GM20000 (cell line): ENCODE measurements around the gene ARFGEF2.
A peak's percentile ranks its signal among the peaks of the same experiment; 100 is the strongest.

Experiments
- DNase-seq: peaks from one replicate; pipeline ENCODE4 v3.0.0; 2012; ENCODE audit warnings: low spot score
- TF ChIP-seq, protein P1 (sequence below): IDR thresholded peaks from 2 replicates; pipeline ENCODE4 v1.5.1; 2012; ENCODE audit warnings: mild to moderate bottlenecking, control low read depth; ENCODE audit errors: extremely low read depth, missing control alignments

Gene ARFGEF2

DNA sequence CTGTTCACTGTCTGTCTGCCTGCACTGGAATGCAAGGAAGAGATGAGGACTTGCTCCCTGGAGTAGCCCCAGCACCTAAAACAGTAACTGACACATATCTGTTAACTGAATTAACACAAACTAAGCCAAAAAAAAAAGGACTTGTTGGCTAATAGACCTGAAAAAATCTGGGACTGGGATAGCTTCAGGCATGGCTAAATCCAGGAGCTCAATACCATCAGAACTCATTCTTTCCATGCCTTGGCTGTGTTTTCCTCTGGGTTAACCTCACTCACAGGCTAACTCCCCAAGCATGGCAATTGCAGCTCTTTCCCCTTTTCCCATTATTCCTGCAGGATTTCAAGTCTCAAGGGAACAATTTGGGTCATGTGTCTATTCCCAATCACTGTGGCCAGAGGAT lies 21.6 kb upstream of the ARFGEF2 start:
- DNase-seq, result no peak
- TF ChIP-seq, protein P1, sequence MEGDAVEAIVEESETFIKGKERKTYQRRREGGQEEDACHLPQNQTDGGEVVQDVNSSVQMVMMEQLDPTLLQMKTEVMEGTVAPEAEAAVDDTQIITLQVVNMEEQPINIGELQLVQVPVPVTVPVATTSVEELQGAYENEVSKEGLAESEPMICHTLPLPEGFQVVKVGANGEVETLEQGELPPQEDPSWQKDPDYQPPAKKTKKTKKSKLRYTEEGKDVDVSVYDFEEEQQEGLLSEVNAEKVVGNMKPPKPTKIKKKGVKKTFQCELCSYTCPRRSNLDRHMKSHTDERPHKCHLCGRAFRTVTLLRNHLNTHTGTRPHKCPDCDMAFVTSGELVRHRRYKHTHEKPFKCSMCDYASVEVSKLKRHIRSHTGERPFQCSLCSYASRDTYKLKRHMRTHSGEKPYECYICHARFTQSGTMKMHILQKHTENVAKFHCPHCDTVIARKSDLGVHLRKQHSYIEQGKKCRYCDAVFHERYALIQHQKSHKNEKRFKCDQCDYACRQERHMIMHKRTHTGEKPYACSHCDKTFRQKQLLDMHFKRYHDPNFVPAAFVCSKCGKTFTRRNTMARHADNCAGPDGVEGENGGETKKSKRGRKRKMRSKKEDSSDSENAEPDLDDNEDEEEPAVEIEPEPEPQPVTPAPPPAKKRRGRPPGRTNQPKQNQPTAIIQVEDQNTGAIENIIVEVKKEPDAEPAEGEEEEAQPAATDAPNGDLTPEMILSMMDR, result no peak

DNA sequence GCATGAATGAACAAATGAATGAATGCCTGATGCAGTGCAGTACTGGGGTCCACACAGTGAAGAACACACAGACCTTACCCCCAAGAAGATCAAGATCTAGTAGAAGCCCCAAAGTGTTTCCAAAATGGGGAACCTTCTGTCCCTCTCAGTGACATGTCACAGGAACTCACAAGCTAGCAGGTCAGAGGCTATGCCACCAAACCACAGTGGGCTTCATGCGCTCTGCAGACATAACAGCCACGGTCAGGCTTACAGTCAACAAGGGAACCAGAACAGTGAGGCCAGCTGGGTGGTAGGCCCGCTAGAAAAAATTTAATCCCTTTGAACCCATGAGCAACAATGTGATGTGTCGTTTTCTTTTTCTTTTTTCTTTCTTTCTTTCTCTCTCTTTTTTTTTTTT lies 20.2 kb upstream of the ARFGEF2 start:
- DNase-seq, result no peak
- TF ChIP-seq, protein P1, result no peak

DNA sequence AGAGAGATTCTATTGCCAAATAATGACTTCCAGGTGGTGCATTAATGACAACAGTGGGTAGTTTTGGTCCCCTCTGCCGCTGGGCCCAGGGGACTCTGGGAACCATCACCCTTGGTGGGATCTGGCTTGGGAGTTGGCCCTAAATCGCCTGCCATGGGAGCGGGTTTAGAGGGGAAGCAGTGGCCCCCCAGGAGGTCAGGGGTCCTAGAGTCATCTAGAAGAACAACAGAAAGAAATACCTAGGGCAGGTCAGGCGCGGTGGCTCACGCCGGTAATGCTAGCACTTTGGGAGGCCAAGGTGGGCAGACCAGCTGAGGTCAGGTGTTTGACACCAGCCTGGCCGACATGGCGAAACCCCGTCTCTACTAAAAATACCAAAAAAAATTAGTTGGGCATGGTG lies 17.8 kb upstream of the ARFGEF2 start:
- TF ChIP-seq, protein P1, result no peak
- DNase-seq, result no peak

DNA sequence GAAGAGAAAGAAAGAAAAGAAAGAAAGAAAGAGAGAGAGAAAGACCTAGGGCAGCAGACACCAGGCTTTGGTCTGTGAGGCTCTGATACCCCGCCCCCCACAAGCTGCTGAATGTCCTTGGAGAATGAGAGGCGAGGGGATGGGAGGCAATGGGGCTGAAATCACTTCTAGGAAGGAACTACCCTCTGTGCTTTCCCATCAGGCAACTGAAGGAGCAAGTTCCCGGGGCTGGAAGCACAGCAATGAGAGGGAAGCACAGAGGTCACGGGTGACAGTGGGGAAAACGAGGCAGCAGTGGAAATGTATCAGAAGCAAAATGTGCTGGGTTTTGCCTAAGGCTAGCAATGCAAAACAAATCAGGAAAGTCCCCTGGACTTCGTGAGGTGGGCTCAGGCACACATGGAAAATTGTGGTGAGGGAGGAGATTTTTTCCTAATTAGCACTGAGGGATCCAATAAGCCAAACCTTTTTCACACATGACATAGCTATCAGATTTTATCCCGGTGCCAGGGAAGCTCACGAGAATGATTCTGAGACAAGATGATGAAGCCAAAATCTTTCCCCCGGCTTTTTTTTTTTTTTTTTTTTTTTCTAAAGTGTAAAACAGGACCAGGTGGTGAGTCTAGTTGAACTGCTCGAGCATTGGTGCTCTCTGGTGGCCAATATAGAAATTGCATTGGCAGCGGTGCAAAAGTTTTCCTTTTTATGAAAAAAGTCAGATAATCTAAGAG lies 16.8 kb upstream of the ARFGEF2 start:
- peak; percentile 65 for DNase-seq
- TF ChIP-seq, protein P1, result peak; percentile 69

DNA sequence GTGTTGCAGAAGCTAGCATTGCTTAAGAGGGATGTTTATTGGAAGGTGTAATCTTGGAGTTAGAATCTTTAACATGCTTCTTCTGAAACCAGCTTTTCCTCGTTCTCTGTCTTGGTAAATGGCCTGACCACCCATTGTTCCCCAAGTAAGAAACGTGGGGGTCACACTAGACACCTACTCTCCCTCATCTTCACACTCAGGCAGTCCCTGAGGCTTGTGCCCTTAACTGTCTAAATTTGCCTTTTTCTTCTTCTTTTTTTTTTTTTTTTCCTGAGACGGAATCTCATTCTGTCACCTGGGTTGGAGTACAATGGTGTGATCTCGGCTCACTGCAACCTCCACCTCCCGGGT lies 16.2 kb upstream of the ARFGEF2 start:
- no peak for DNase-seq
- TF ChIP-seq, protein P1, result no peak

DNA sequence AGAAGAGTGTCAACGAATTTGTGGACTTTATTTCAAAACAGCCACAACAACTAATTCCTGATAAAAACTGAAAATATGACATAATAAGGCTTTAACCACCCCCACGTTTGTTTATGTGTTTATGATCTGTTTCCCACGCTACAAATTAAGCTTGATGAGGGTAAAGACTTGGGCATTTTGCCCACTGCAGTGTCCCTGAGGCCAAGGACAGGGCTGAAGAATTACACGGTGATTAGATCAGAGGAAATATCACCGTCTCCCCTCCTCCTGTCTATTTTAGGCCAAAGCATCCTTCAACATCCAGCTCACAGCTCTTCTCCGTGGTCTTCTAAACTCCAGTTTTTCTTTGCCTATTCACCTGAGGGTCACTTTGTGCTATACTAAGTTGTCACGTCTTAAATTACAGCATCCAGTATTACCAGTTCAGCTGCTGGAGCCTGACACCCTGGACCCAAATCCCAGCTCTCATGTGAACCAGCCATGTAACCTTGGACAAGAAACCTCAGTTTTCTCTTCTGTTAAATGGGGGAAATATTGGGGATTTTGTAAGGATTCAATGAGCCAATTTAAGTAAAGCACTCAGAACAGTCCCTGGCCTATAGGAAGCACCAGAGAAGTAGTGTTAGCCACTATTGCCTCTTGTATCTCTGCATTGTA lies 15.2 kb upstream of the ARFGEF2 start:
- no peak for DNase-seq
- TF ChIP-seq, protein P1, result no peak

DNA sequence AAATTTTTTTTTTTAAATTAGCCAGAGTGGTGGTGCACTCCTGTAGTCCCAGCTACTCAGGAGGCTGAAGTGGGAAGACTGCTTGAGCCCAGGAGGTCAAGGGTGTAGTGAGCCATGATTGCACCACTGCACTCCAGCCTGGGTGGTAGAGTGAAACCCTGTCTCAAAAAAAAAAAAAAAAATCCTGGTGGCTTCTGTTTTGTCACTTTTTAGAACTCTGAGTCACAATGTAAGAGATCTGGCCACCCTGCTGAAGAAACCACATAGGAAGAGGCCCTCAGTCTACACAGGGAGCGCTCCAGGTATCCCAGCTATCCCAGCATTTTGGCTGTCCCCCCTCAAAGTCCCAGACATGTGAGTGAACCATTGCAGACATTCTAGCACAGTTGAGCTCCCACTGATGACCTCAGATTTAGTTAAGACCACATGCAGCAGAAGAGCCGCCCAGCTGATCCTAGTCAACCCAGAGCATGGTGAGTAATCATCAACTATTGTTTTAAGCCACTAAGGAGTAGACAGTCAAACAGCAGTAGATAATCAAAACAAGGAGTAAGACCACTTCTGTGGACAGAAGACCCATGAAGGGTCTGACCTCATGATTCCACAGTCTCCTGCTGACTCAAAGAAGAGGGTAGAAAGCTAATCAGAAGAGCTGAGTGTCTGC lies 12.7 kb upstream of the ARFGEF2 start:
- TF ChIP-seq, protein P1, result no peak
- DNase-seq, result no peak
